Karpas-422 (cell line): ENCODE data around the gene PTPN1. TPM values are rescaled to one million over a fixed set of nuclear protein-coding genes. Genes with fewer than 3 reads are reported as not detected.
"Not testable (repeated sequence)": the region's sequence is repeated elsewhere in the genome, so short reads cannot be mapped to it uniquely, and the experiment has no call there.

Experiments
- DNase-seq: peaks from one replicate; pipeline ENCODE4 v3.0.0-alpha.2; 2015
- H2AFZ ChIP-seq: fragments of 200-600 bp; sonication (generic); 2 replicates; pipeline ENCODE4 v1.6.1; 2014; ENCODE audit warnings: antibody characterized with exemption, low read length, mixed read lengths
- H3K27ac ChIP-seq: fragments of 200-600 bp; sonication (generic); 2 replicates; pipeline ENCODE4 v1.5.1; 2014; ENCODE audit warnings: mild to moderate bottlenecking, low read length, moderate library complexity
- H3K27me3 ChIP-seq: fragments of 200-600 bp; sonication (generic); 2 replicates; pipeline ENCODE4 v1.6.1; 2014; ENCODE audit warnings: low read length, mixed read lengths
- H3K36me3 ChIP-seq: fragments of 200-600 bp; sonication (generic); 2 replicates; pipeline ENCODE4 v1.6.1; 2014; ENCODE audit warnings: low read length, mixed read lengths; ENCODE audit not compliant: insufficient read depth
- H3K4me1 ChIP-seq: fragments of 200-600 bp; sonication (generic); 2 replicates; pipeline ENCODE4 v1.6.1; 2014; ENCODE audit warnings: mild to moderate bottlenecking, low read length, mixed read lengths
- H3K4me2 ChIP-seq: fragments of 200-600 bp; sonication (generic); 2 replicates; pipeline ENCODE4 v1.6.1; 2014; ENCODE audit warnings: low read length, low read depth, mild to moderate bottlenecking; ENCODE audit not compliant: poor library complexity, severe bottlenecking
- H3K4me3 ChIP-seq: fragments of 200-600 bp; sonication (generic); 2 replicates; pipeline ENCODE4 v1.5.1; 2014; ENCODE audit warnings: mild to moderate bottlenecking, antibody characterized with exemption, low read length, mixed read lengths
- H3K79me2 ChIP-seq: fragments of 200-600 bp; sonication (generic); 2 replicates; pipeline ENCODE4 v1.6.1; 2014; ENCODE audit warnings: mild to moderate bottlenecking, low read length, mixed read lengths
- H3K9ac ChIP-seq: fragments of 200-600 bp; sonication (generic); 2 replicates; pipeline ENCODE4 v1.6.0; 2014; ENCODE audit warnings: low read length
- H3K9me2 ChIP-seq: fragments of 200-600 bp; sonication (generic), shearing (Covaris generic); replicated peaks from 2 replicates; pipeline ENCODE4 v1.6.0; 2014; ENCODE audit warnings: mild to moderate bottlenecking, low read length, moderate library complexity; ENCODE audit not compliant: insufficient read depth
- H3K9me3 ChIP-seq: fragments of 300-700, 200-600 bp; sonication (generic); 2 replicates; pipeline ENCODE4 v1.6.1; 2014; ENCODE audit warnings: low read length, mixed read lengths
- H4K20me1 ChIP-seq: fragments of 200-600 bp; sonication (generic); 2 replicates; pipeline ENCODE4 v1.6.1; 2014; ENCODE audit warnings: mild to moderate bottlenecking, antibody characterized with exemption, low read length, low read depth; ENCODE audit not compliant: insufficient read depth
- total RNA-seq: library from RNA; depleted of rRNA; stranded (reverse); fragments of >200 nt; shearing (Covaris generic); gene quantifications from 2 replicates; pipeline ENCODE4 v1.2.3, GENCODE V29; 2014; ENCODE audit warnings: low replicate concordance

Gene PTPN1
- total RNA-seq, 1 experiment from 2014 or later = 6.5 TPM

DNA sequence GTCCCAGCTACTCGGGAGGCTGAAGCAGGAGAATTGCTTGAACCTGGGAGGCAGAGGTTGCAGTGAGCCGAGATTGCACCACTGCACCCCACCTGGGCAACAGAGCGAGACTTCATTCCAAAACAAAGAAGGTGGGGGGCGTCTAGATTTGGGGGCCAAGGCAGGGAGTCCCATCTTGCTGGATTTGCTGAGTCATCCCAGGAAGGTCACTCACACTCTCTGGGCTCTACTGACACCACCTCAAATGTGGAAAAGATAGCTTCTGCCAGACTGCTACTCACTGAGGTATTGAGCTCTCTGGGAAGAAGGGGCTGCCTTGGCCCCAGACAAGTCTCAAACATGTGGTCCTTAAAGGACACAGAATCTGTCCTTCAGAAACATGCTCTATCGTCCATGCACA, 106.8 kb downstream of the PTPN1 start:
- H3K9me2 ChIP-seq = no peaks in the 10 kb centered on the region
- 0 out of 2 replicates have a peak, but pooled peaks cover 3% of the 10 kb centered on the region for H4K20me1 ChIP-seq
- H3K4me1 ChIP-seq = no peaks in the 10 kb centered on the region
- H3K36me3 ChIP-seq = no peaks in the 10 kb centered on the region
- H3K79me2 ChIP-seq = no peaks in the 10 kb centered on the region
- H3K4me2 ChIP-seq = no peak overlapping the region
- DNase-seq = no peak
- H3K27ac ChIP-seq = no peak overlapping the region
- H2AFZ ChIP-seq = no peak overlapping the region
- H3K9ac ChIP-seq = no peak overlapping the region
- no peaks in the 10 kb centered on the region for H3K27me3 ChIP-seq
- no peak overlapping the region for H3K4me3 ChIP-seq
- no peaks in the 10 kb centered on the region for H3K9me3 ChIP-seq

DNA sequence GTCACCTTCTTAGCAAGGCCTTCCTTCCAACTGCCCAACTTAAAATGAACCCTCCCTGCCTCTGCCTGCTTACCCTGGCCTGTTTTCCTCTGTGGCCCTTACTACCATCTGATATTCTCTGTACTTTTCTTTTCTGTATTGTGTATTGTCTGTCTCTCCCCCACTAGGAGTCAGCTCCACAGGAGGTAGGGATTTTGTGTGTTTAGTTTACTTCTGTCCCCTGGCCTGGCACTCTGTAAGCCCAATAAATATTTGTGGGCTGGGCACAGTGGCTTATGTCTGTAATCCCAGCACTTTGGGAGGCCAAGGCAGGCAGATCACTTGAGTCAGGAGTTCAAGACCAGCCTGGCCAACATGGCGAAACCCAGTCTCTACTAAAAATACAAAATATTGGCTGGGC, 108.4 kb downstream of the PTPN1 start:
- Histone ChIP-seq H3K9me3 (no peaks in the 10 kb centered on the region), H3K4me2 (no peak overlapping the region), H3K9ac (no peak overlapping the region), H3K36me3 (no peaks in the 10 kb centered on the region), H3K4me1 (no peaks in the 10 kb centered on the region), H3K27me3 (no peaks in the 10 kb centered on the region), H4K20me1 (0 out of 2 replicates have a peak, but pooled peaks cover 3% of the 10 kb centered on the region), H3K9me2 (no peaks in the 10 kb centered on the region), H2AFZ (no peak overlapping the region), H3K4me3 (no peak overlapping the region), H3K79me2 (no peaks in the 10 kb centered on the region), H3K27ac (no peak overlapping the region)
- DNase-seq = no peak

DNA sequence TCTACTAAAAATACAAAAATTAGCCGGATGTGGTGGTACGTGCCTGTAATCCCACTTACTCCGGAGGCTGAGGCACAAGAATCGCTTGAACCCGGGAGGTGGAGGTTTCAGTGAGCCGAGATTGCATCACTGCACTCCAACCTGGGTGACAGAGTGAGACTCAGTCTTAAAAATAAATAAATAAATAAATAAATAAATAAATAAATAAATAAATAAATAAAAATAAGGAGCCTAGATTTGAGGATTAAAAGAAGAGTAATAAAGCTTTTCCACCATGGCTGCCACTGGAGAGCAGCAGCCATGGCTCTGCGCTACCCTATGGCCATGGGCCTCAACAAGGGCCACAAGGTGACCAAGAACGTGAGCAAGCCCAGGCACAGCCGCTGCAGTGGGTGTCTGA, 110.3 kb downstream of the PTPN1 start:
- not testable (repeated sequence) for H3K4me3 ChIP-seq, H3K9me2 ChIP-seq, H3K79me2 ChIP-seq, H3K9ac ChIP-seq, H3K9me3 ChIP-seq, H3K36me3 ChIP-seq, H3K27ac ChIP-seq, H3K27me3 ChIP-seq, H2AFZ ChIP-seq, H3K4me2 ChIP-seq, H4K20me1 ChIP-seq, H3K4me1 ChIP-seq, DNase-seq

DNA sequence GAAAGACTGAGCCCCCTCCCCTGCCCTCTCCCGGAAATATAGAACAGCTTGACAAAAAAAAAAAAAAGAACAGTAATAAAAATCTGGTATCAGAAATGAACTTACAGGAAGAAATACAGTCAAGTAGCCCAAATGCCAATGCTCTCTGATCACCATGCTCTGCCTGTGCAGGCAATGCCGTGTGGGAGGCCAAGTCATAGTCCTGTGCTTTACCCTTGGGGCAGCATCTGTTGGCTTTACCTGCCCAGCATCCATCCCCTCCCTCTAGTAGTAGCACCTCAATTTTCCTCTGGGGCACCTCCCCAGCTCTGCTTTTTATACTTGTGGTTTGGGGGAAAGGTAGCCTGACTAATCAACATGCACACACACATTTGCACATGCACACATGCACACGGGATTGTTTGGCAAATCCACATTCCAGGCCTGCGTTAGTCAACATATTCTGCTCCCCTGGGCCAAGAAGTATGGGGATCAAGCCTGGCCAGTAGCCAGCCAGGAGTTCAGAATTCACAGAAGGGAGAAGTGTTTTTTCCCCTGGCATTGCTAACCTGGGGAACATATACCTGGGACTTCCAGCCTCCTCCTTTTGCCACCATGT, 111.0 kb downstream of the PTPN1 start:
- no peak overlapping the region for H2AFZ ChIP-seq
- no peaks in the 10 kb centered on the region for H3K79me2 ChIP-seq
- no peak overlapping the region for H3K4me2 ChIP-seq
- no peaks in the 10 kb centered on the region for H3K36me3 ChIP-seq
- H3K4me3 ChIP-seq = no peak overlapping the region
- H4K20me1 ChIP-seq = no peaks in the 10 kb centered on the region
- H3K27me3 ChIP-seq = no peaks in the 10 kb centered on the region
- DNase-seq = no peak
- H3K9me2 ChIP-seq = no peaks in the 10 kb centered on the region
- no peak overlapping the region for H3K9ac ChIP-seq
- no peaks in the 10 kb centered on the region for H3K4me1 ChIP-seq
- no peak overlapping the region for H3K27ac ChIP-seq
- H3K9me3 ChIP-seq = no peaks in the 10 kb centered on the region

DNA sequence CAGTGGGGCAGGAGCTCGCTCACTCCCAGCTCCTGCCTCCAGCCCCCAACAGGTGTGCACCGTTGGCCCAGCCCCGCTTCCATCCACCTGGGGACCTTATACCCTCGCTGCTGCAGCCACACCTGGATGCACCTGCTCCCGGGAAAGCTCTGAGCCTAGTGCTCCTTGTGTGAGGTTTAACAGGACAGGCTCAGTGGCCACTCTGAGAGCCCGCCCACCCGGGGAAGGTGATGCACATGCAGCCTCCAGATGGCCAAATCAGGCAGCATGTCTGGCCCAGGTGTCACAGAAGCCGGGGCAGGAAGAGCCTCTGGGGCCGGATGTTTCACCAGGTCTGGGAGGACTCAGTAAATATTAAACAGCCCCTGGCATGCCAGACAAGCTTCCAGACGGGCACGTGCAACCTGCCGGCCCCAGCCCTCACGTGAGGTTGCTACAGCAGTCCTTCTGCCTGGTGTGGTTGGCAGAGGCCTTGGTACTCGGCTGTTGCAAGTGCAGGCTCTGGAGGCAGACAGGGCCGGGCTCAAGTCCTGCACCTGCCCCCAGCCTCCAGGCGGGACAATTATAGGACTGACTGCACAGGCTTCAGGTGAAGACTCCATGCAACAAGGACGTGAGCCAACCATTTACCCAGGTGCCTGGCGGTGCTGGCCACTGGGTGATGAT, 114.3 kb downstream of the PTPN1 start:
- Histone ChIP-seq H3K27ac (no peak overlapping the region), H2AFZ (no peak overlapping the region), H3K9me2 (no peaks in the 10 kb centered on the region), H3K4me2 (no peak overlapping the region), H3K27me3 (no peaks in the 10 kb centered on the region), H3K4me1 (no peaks in the 10 kb centered on the region), H3K9ac (no peak overlapping the region), H4K20me1 (no peaks in the 10 kb centered on the region), H3K4me3 (no peak overlapping the region), H3K79me2 (no peaks in the 10 kb centered on the region), H3K36me3 (no peaks in the 10 kb centered on the region), H3K9me3 (no peaks in the 10 kb centered on the region)
- DNase-seq = no peak

DNA sequence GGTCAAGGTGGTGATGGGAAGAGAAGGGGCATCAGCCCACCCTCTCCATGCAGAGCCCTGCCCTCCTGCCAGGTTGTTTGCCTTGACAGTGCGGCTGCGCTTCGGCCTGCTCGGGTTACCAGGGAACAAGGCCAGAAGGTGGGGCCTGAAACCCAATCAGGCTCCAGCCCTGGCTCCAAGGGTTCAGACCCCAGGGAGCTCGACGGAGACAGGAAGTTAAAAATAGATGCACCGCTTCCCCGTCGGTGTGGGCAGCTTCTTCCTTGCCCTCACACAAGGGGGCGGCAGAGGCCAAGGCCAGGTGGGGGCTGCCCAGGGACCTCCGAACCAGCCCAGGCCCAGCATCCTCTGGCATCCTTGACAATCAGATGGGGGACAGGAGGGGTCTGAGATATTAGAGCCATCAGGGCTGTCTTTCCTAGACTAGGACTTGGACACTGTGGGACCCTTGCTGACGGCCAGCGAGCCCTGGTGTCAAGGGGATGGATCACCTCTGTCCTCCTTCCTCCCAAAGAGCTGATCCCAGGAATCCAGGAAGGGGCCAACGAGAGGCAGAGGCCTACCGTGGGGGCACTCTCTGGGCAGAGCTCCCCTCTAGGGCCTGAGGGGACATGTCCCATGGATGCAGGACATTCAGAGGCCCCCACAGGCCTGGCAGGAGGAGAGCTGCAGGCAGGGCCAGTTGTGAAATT, 115.9 kb downstream of the PTPN1 start:
- no peaks in the 10 kb centered on the region for H3K27me3 ChIP-seq
- H3K4me3 ChIP-seq = no peak overlapping the region
- H3K27ac ChIP-seq = no peak overlapping the region
- no peaks in the 10 kb centered on the region for H3K36me3 ChIP-seq
- H3K9ac ChIP-seq = no peak overlapping the region
- no peaks in the 10 kb centered on the region for H4K20me1 ChIP-seq
- H3K4me2 ChIP-seq = no peak overlapping the region
- H3K4me1 ChIP-seq = no peaks in the 10 kb centered on the region
- H3K79me2 ChIP-seq = no peaks in the 10 kb centered on the region
- H2AFZ ChIP-seq = no peak overlapping the region
- peak; percentile 67 for DNase-seq
- H3K9me2 ChIP-seq = no peaks in the 10 kb centered on the region
- H3K9me3 ChIP-seq = no peaks in the 10 kb centered on the region

DNA sequence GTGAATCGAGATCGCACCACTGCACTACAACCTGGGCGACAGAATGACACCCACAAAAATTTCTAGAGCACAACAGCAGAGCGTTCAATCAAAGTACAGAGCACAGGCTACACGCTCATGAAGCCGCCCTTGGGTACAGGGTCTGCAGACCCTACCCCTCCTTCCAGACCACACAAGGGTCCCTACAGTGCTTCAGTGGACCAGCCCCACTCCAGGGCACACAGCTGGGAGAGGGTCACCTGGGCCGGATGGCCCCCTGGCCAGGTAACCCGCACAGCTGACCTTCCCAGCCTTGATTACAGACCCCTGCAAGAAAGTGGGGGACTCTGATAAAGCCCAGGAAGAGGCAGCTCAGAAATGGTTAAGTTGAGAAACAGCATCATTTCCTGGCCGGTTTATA, 117.6 kb downstream of the PTPN1 start:
- no peak overlapping the region for H3K4me2 ChIP-seq
- H3K4me3 ChIP-seq = no peak overlapping the region
- no peaks in the 10 kb centered on the region for H4K20me1 ChIP-seq
- H3K9me2 ChIP-seq = no peaks in the 10 kb centered on the region
- H3K36me3 ChIP-seq = no peaks in the 10 kb centered on the region
- H3K4me1 ChIP-seq = no peaks in the 10 kb centered on the region
- no peak overlapping the region for H3K27ac ChIP-seq
- H3K9ac ChIP-seq = no peak overlapping the region
- no peaks in the 10 kb centered on the region for H3K27me3 ChIP-seq
- no peak overlapping the region for H2AFZ ChIP-seq
- no peaks in the 10 kb centered on the region for H3K9me3 ChIP-seq
- DNase-seq = no peak
- no peaks in the 10 kb centered on the region for H3K79me2 ChIP-seq

DNA sequence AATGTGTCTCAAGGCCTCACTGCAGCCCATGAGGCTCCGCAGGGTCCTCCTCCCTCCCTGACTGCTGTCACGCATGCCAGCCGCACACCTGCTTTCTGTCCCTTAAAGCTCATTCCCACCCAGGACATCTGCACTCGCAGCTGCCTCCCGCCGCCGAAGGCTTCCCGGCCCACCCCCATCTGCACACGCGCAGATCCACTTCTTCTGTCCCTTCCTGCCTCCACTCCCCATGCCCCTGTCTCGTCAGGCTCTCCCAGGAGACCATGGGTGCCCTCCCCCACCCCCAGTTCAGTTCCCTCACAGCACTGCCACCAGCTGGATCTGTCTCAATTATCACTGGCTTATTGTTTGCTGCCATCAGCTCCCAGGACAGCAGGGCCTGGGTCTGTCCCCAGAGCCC, 118.1 kb downstream of the PTPN1 start:
- Histone ChIP-seq H3K4me1 (no peaks in the 10 kb centered on the region), H3K4me2 (no peak overlapping the region), H3K27ac (no peak overlapping the region), H3K4me3 (no peak overlapping the region), H3K9ac (no peak overlapping the region), H3K79me2 (no peaks in the 10 kb centered on the region), H3K9me2 (no peaks in the 10 kb centered on the region), H3K9me3 (no peaks in the 10 kb centered on the region), H4K20me1 (no peaks in the 10 kb centered on the region), H3K27me3 (no peaks in the 10 kb centered on the region), H2AFZ (no peak overlapping the region), H3K36me3 (no peaks in the 10 kb centered on the region)
- no peak for DNase-seq
